T47D (cell line): Measurements from ENCODE around the gene LRP4.

ENCODE experiments used
- DNase-seq, 2 experiments: peaks; one replicate each; pipeline versions ENCODE4 v3.0.0 to v3.0.0-alpha.2; 2011 to 2012; ENCODE audit warnings: low read depth in 1 of 2, low spot score in 1 of 2
- JUND ChIP-seq: IDR thresholded peaks from 2 replicates; pipeline ENCODE4 v1.6.1; 2012; ENCODE audit warnings: low read depth
- in situ Hi-C: cut with HindIII; loops from 2 replicates; pipeline ENCODE4 v1.10.0; 2016; ENCODE audit warnings: low sequenced_read_pairs, low pct_unique_long_range_greater_than_20kb

LRP4 gene

DNA sequence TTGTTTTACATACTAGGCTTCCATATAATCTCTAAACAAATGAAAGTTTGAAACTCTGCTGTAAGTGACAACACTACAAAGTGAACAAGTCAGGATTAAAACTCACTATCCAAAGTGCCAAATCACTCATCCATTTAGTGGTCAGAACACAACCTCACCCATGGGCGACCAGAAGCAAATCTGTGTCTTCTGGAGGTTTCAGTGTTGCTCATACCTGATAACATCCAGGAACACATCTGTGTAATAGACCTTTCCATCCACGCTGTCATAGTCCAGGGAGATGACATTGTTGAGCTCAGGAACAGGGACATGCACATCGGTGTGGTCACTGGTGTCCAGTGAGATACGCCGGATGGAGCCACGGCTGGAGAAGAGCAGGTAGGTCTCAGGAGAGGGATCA lies 43.8 kb downstream of the LRP4 start:
- no peak for DNase-seq
- in situ Hi-C loops = no loop called here
- TF ChIP-seq JUND = no peak

DNA sequence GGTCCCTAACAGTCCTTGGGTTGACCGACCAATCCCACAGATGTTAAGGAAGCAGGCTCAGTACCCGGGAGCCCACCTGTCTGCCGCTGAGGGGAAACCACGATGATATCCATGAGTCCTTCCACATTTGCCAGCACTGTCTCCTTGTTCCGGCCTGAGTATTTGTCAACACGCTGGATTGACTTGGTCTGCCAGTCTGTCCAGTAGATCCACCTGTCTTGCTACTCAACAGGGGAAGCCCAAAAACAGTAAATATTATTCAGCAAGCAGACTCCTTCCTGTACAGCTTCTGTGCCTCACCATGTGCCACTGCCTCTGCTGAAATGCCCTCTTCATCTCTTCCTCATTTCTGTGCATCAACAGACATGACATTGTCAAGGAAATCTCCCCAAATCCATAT lies 49.4 kb downstream of the LRP4 start:
- no peak for TF ChIP-seq JUND
- in situ Hi-C loops = no loop called here
- peak; percentile 40 to 78 for DNase-seq

GRCh38 chr11:46865340-46865739 lies 53.0 kb downstream of the LRP4 start:
- DNase-seq = no peak
- in situ Hi-C loops = no loop called here
- no peak for TF ChIP-seq JUND

GRCh38 chr11:46860218-46860617 lies 58.1 kb downstream of the LRP4 start:
- no peak for DNase-seq
- in situ Hi-C loops = no loop called here
- TF ChIP-seq JUND = no peak

DNA sequence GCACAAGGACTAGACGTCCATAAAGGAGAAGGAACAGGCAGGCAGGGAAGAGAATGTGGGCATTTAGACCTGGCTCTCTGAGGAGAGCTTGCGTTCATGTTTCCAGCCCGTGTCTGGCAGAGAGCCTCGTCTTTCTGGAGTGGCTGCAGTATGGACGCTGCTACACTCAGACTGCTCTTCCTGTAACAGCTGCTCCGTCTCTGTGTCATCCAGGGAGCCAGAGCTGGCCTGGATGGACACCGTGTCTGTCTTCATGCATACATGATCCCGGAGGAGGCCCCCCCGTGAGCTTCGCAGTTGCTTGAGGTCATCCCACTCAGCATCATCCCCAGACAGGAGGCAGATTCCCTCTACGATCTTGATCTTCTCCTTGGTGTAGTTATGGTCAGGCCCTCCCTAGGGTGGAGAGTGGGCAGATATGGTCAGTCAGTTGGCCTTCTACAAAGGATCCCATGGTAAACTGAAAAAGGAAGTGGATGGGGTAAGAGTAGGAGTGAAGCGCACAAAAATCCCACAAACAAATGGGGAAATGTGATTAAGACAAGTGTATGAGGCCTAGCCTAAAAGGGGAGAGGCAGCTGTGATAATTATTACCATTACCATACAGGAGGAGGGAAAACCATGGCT lies 59.3 kb downstream of the LRP4 start:
- TF ChIP-seq JUND = no peak
- no peak for DNase-seq
- in situ Hi-C loops = no loop called here

DNA sequence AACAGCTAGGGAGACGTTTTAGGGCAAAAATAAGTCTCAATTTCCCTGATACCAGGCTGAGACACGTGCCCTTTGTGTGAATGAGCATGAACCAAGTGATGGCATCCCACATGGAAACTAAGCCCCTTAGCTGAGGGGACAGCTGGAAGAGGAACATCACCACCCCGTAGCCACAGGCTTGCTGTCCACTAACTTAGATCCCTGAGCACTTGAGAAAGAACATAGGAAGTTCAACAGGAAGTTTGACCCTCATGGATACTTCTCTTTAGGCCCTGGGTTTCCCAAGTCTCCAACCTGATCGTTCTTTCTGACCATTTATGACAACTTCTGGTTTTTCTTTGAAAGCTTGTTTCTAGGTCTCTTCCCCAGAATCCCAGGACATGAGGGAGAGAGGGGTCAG lies 60.7 kb downstream of the LRP4 start:
- in situ Hi-C loops = no loop called here
- no peak for DNase-seq
- TF ChIP-seq JUND = no peak

DNA sequence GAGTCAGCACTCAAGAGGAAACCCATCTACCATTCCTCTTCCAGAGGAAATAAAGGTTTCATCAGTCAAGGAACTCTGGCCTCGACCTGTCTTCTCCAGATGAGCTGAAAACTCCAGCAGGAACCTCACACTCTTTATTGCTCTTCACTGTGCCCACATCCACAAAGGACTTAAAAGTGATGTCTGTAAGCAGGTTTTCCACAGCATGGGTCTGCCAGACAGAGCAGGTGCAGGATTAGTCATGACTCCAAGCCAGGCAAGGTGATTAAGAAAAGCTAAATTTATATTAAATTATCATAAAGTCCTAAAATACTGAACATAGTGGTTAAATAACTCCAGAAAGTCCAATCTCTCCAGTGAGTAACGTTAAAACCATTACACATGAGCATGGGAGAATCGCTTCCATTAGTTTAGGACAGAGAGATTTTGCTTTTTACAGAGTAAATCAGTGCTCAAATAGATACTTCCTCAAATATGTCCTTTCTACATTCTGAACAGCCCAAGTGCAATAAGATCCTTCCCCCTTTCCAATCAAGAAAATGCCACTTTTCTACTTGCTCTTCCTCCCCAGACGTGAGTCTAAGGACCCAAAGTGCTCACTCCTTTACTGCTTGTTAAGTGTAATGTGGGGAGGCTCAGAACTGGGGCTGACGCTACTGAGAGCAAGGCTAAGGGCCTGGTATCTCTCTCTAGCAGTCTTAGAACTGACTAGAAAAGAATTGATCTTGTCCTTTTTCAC lies 61.6 kb downstream of the LRP4 start:
- DNase-seq = no peak
- no peak for TF ChIP-seq JUND
- in situ Hi-C loops = no loop called here

GRCh38 chr11:46855863-46856262 lies 62.5 kb downstream of the LRP4 start:
- in situ Hi-C loops = no loop called here
- TF ChIP-seq JUND = no peak
- DNase-seq = no peak

GRCh38 chr11:46855167-46855566 lies 63.2 kb downstream of the LRP4 start:
- no peak for DNase-seq
- in situ Hi-C loops = no loop called here
- no peak for TF ChIP-seq JUND

DNA sequence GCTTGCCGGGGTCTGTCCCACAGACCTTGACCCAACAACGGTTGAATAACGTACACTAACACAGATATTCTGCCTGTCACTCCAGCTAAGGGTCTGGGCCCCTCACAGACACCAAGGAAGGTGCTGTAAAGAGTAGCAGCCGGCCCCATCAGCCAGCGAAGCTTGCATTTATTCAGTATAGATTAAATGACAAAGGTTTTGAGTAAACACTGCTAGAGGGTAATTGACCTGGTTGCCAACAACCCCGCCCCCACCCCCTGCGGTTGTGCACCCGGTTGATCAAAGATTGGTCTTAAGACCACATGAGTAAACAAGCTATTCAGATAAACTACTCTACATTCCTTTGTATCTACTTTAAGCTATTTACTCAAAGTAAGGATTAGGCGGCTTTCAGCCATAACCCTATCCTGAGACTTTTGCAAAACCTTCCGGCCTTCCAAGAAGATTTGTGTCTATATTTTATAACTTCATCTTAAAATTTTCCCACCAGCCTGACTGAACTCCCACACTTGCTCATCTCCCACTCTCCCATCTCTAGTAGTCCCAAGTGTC lies 67.4 kb downstream of the LRP4 start:
- TF ChIP-seq JUND = no peak
- in situ Hi-C loops = no loop called here
- no peak for DNase-seq

DNA sequence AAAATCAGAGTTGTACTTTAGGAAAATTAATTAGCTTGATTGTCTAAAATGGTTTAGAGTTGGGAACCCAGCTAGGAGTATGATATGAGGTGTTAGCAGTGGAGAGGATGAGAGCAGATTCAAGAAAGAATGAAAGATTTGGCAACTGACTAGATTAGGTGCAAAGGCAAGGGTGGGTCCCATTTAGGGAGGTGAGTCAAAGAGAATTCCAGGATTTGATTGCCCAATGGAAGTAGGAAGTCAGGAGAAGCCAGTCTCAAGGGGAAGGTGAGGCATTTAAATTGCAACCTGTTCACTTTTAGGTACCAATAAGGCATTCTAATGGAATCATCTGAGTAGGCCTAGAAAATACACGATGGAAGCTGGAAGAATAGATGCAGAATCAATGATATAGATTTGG lies 68.7 kb downstream of the LRP4 start:
- TF ChIP-seq JUND = no peak
- in situ Hi-C loops = no loop called here
- no peak for DNase-seq

- in situ Hi-C loops = no loop called here
- peak in 1 of 2 experiments; percentile 43 for DNase-seq
- TF ChIP-seq JUND = no peak
These were observed 71.9 kb downstream of the LRP4 start for GRCh38 chr11:46846510-46846830.

DNA sequence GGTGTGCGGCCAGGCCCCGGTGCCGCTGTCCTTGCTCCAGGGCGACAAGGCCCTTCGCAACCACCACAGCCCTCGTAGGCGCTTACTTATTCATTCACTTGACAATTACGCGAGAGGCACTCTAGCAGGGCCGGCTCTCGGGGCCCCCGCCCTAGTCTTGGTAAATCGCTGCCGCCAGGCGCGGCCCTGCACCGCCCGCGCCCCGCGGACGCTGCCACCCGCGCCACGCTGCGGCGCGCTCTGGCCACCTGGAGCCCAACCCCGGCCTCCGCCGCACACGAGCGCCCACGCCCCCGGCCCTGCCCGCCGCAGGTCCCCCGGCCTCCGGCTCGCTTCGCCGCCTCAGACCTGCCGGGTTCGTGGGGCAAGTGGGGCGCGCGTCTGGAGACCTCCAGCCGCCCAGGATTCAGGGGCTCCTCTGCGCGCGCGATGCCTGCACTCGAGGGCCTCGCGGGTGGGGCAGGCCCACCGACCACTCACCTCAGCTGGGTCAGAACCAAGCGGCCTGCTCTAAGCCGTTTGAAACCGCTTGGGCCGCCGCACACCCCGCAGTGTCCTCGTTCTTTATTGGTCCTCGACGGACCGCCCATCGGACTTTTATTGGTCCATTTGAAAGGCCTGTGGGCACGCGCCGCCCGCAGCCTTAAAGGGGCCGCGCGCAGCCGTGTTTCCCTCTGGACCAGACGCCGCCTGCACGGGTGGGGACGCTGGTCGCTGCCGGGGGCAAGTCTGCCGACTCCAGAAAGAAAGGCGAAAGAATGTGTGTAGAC lies 72.4 kb downstream of the LRP4 start, which contains the start of gene CKAP5:
TSS of gene CKAP5 (minus strand) at position 541 of the 770 bp plus-strand sequence. CDS start 25,049 bp downstream, outside the sequence.
- TF ChIP-seq JUND = no peak
- DNase-seq = peak; percentile 96 to 99
- in situ Hi-C loops = no loop called here
